ENCODE data around the gene ERG. TPM values are rescaled to one million over a fixed set of nuclear protein-coding genes. Genes with fewer than 3 reads are reported as not detected.

ERG gene
- 10 to 100 TPM; 17.8 to 23.7 (median 20.7) TPM for polyA plus RNA-seq (ENCODE audit: insufficient read length in 4 of 4)

- DNase-seq (ENCODE audit: low read depth in 4 of 4, low spot score in 3 of 4) = no peak
Measured at GRCh38 chr21:38498057-38498833, at the start of gene ERG. Gene ERG, minus strand, starts transcription at chr21:38498477. Its CDS starts 97 bp downstream, at chr21:38498380.

GRCh38 chr21:38544661-38545060 is 46.4 kb upstream of the ERG start:
- no peak for DNase-seq (ENCODE audit: low read depth in 4 of 4, low spot score in 3 of 4)

- DNase-seq (ENCODE audit: low read depth in 4 of 4, low spot score in 3 of 4) = no peak
Measured at GRCh38 chr21:38542263-38542662, 44.0 kb upstream of the ERG start.

GRCh38 chr21:38538353-38538752 is 40.1 kb upstream of the ERG start:
- DNase-seq (ENCODE audit: low read depth in 4 of 4, low spot score in 3 of 4) = no peak

GRCh38 chr21:38534591-38534990 is 36.3 kb upstream of the ERG start:
- no peak for DNase-seq (ENCODE audit: low read depth in 4 of 4, low spot score in 3 of 4)

- peak in 1 of 4 donors; percentile 6 for DNase-seq (ENCODE audit: low read depth in 4 of 4, low spot score in 3 of 4)
Measured at GRCh38 chr21:38533887-38534286, 35.6 kb upstream of the ERG start.

GRCh38 chr21:38531591-38531990 is 33.3 kb upstream of the ERG start:
- DNase-seq (ENCODE audit: low read depth in 4 of 4, low spot score in 3 of 4) = peak in 3 of 4 donors; percentile 21 to 37 (median 34)

GRCh38 chr21:38531039-38531541 is 32.8 kb upstream of the ERG start:
- DNase-seq (ENCODE audit: low read depth in 4 of 4, low spot score in 3 of 4) = no peak

- no peak for DNase-seq (ENCODE audit: low read depth in 4 of 4, low spot score in 3 of 4)
Measured at GRCh38 chr21:38527737-38528136, 29.5 kb upstream of the ERG start.

GRCh38 chr21:38525454-38525853 is 27.2 kb upstream of the ERG start:
- no peak for DNase-seq (ENCODE audit: low read depth in 4 of 4, low spot score in 3 of 4)

- DNase-seq (ENCODE audit: low read depth in 4 of 4, low spot score in 3 of 4) = no peak
Measured at GRCh38 chr21:38524168-38525153, 26.2 kb upstream of the ERG start.

- no peak for DNase-seq (ENCODE audit: low read depth in 4 of 4, low spot score in 3 of 4)
Measured at GRCh38 chr21:38520511-38520910, 22.2 kb upstream of the ERG start.

- no peak for DNase-seq (ENCODE audit: low read depth in 4 of 4, low spot score in 3 of 4)
Measured at GRCh38 chr21:38511662-38512243, 13.5 kb upstream of the ERG start.

- no peak for DNase-seq (ENCODE audit: low read depth in 4 of 4, low spot score in 3 of 4)
Measured at GRCh38 chr21:38511198-38511597, 12.9 kb upstream of the ERG start.

- DNase-seq (ENCODE audit: low read depth in 4 of 4, low spot score in 3 of 4) = no peak
Measured at GRCh38 chr21:38507374-38507942, 9.2 kb upstream of the ERG start.

- DNase-seq (ENCODE audit: low read depth in 4 of 4, low spot score in 3 of 4) = no peak
Measured at GRCh38 chr21:38506661-38507281, 8.5 kb upstream of the ERG start.

GRCh38 chr21:38505654-38506523 is 7.6 kb upstream of the ERG start:
- DNase-seq (ENCODE audit: low read depth in 4 of 4, low spot score in 3 of 4) = peak; percentile 46 to 57 (median 52)

GRCh38 chr21:38504066-38504465 is 5.8 kb upstream of the ERG start:
- no peak for DNase-seq (ENCODE audit: low read depth in 4 of 4, low spot score in 3 of 4)

- DNase-seq (ENCODE audit: low read depth in 4 of 4, low spot score in 3 of 4) = no peak
Measured at GRCh38 chr21:38503583-38503982, 5.3 kb upstream of the ERG start.
